ENCODE results near the gene SETD5.
"Not testable (repeated sequence)": the region's sequence is repeated elsewhere in the genome, so short reads cannot be mapped to it uniquely, and the experiment has no call there.

Gene SETD5

GRCh38 chr3:9480265-9480664 is 82.8 kb downstream of the SETD5 start:
- DNase-seq (ENCODE audit: low spot score): no peak
- TF ChIP-seq CTCF (IDR thresholded peaks at IDR 0.05; ENCODE audit: extremely low read depth, missing control alignments): no peak

- no peak for DNase-seq (ENCODE audit: low spot score)
These were observed 87.8 kb downstream of the SETD5 start for GRCh38 chr3:9485248-9485647.

GRCh38 chr3:9491506-9491905 is 94.1 kb downstream of the SETD5 start:
- DNase-seq (ENCODE audit: low spot score): no peak
- no peak for TF ChIP-seq CTCF (IDR thresholded peaks at IDR 0.05; ENCODE audit: extremely low read depth, missing control alignments)

More at GRCh38 chr3:9485248-9485647, 87.8 kb downstream of the SETD5 start:
- no peak for TF ChIP-seq CTCF (IDR thresholded peaks at IDR 0.05; ENCODE audit: extremely low read depth, missing control alignments)

GRCh38 chr3:9494036-9494435 is 96.6 kb downstream of the SETD5 start:
- not testable (repeated sequence) for DNase-seq (ENCODE audit: low spot score)

- no peak for TF ChIP-seq CTCF (IDR thresholded peaks at IDR 0.05; ENCODE audit: extremely low read depth, missing control alignments)
These were observed 99.5 kb downstream of the SETD5 start for GRCh38 chr3:9496893-9497292.

GRCh38 chr3:9497821-9498565 is 100.6 kb downstream of the SETD5 start:
- DNase-seq (ENCODE audit: low spot score): no peak
- TF ChIP-seq CTCF (IDR thresholded peaks at IDR 0.05; ENCODE audit: extremely low read depth, missing control alignments): no peak

More at GRCh38 chr3:9496893-9497292, 99.5 kb downstream of the SETD5 start:
- no peak for DNase-seq (ENCODE audit: low spot score)

- DNase-seq (ENCODE audit: low spot score): no peak
- no peak for TF ChIP-seq CTCF (IDR thresholded peaks at IDR 0.05; ENCODE audit: extremely low read depth, missing control alignments)
These were observed 101.4 kb downstream of the SETD5 start for GRCh38 chr3:9498781-9499180.
